ENCODE data around the gene TSPEAR.

DNA sequence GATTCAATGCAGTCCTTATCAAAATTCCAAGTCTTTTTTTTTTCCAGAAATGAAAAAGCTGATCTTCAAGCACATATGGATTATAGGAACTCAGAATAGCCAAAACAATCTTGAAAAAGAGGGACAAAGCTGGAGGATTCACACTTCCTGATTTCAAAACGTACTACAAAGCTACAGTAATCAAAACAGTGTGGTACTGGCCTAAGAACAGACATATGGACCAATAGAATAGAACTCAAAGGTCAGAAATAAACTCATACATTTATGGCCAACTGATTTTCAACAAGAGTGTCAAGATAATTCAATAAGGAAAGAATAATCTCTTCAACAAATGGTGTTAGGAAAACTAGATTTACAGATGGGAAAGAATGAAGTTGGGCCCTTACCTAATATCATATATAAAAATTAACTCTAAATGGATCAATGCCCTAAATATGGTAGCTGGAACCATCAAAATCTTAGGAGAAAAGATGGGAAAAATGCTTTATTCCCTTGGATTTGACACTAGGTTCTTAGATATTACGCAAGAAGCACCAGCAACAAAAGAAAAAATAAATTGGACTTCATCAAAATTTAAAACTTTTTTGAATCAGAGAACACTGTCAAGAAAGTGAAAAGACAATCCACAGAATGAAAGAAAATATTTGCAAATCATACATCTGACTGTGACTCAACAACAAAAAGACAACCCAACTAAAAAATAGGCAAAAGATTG is 18.4 kb downstream of the TSPEAR start:
- TF ChIP-seq POLR2A (IDR thresholded peaks at IDR 0.05; ENCODE audit: insufficient read depth in 1 of 2, low read depth in 2 of 2, low read length in 2 of 2) = no peak
- no peak for TF ChIP-seq PTBP1 (IDR thresholded peaks at IDR 0.05; ENCODE audit: low read depth, low read length, poor library complexity, severe bottlenecking)
- TF ChIP-seq TCF7 (IDR thresholded peaks at IDR 0.05; ENCODE audit: low read depth) = no peak
- TF ChIP-seq, protein P1, sequence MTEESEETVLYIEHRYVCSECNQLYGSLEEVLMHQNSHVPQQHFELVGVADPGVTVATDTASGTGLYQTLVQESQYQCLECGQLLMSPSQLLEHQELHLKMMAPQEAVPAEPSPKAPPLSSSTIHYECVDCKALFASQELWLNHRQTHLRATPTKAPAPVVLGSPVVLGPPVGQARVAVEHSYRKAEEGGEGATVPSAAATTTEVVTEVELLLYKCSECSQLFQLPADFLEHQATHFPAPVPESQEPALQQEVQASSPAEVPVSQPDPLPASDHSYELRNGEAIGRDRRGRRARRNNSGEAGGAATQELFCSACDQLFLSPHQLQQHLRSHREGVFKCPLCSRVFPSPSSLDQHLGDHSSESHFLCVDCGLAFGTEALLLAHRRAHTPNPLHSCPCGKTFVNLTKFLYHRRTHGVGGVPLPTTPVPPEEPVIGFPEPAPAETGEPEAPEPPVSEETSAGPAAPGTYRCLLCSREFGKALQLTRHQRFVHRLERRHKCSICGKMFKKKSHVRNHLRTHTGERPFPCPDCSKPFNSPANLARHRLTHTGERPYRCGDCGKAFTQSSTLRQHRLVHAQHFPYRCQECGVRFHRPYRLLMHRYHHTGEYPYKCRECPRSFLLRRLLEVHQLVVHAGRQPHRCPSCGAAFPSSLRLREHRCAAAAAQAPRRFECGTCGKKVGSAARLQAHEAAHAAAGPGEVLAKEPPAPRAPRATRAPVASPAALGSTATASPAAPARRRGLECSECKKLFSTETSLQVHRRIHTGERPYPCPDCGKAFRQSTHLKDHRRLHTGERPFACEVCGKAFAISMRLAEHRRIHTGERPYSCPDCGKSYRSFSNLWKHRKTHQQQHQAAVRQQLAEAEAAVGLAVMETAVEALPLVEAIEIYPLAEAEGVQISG (CRISPR knock-in tag; IDR thresholded peaks at IDR 0.05) = no peak
- TF ChIP-seq ZKSCAN8 (CRISPR knock-in tag; IDR thresholded peaks at IDR 0.05; ENCODE audit: borderline replicate concordance) = no peak
- TF ChIP-seq BCL6 (CRISPR knock-in tag; IDR thresholded peaks at IDR 0.05) = no peak
- no peak for TF ChIP-seq PHF8 (CRISPR knock-in tag; IDR thresholded peaks at IDR 0.05)
- no peak for TF ChIP-seq RAD21 (CRISPR knock-in tag; IDR thresholded peaks at IDR 0.05)
- TF ChIP-seq ZNF256 (CRISPR knock-in tag; conservative IDR thresholded peaks at IDR 0.05) = no peak
- TF ChIP-seq ZNF12 (CRISPR knock-in tag; IDR thresholded peaks at IDR 0.05) = no peak
- TF ChIP-seq ZNF768 (CRISPR knock-in tag; IDR thresholded peaks at IDR 0.05) = no peak
- no peak for TF ChIP-seq ZNF605 (CRISPR knock-in tag; IDR thresholded peaks at IDR 0.05)
- TF ChIP-seq E2F5 (CRISPR knock-in tag; conservative IDR thresholded peaks at IDR 0.05) = no peak
